ENCODE results near the gene RUNDC3A. TPM values are rescaled to one million over a fixed set of nuclear protein-coding genes. Genes with fewer than 3 reads are reported as not detected.

The RUNDC3A gene
- total RNA-seq, 2 experiments from 2014 or later = 0.22 TPM; not detected in 1

- POLR2A ChIA-PET = interaction anchor here (0.5 kb wide), 1 partner anchor 57 kb away, joined by 3 read pairs; no protein-coding TSS in a partner anchor
- Mint-ChIP-seq H3K9me3 (no peaks in the 10 kb centered on the region), H3K27ac (no peak overlapping the region), H3K36me3 (ENCODE audit: low read depth) (no peaks in the 10 kb centered on the region), H3K27me3 (no peaks in the 10 kb centered on the region), H3K4me3 (no peak overlapping the region), H3K4me1 (ENCODE audit: low read depth) (no peaks in the 10 kb centered on the region)
- intact Hi-C loops (cut with micrococcal nuclease) = no loop called here
- CTCF ChIA-PET = interaction anchor here (1.8 kb wide), 1 partner anchor 53 kb away, joined by 4 read pairs; no protein-coding TSS in a partner anchor
- TF ChIP-seq CTCF (IDR thresholded peaks at IDR 0.05) = no peak
- ATAC-seq = no peak
- no peak for DNase-seq
Observed at GRCh38 chr17:44263345-44263902, 45.0 kb upstream of the RUNDC3A start.

DNA sequence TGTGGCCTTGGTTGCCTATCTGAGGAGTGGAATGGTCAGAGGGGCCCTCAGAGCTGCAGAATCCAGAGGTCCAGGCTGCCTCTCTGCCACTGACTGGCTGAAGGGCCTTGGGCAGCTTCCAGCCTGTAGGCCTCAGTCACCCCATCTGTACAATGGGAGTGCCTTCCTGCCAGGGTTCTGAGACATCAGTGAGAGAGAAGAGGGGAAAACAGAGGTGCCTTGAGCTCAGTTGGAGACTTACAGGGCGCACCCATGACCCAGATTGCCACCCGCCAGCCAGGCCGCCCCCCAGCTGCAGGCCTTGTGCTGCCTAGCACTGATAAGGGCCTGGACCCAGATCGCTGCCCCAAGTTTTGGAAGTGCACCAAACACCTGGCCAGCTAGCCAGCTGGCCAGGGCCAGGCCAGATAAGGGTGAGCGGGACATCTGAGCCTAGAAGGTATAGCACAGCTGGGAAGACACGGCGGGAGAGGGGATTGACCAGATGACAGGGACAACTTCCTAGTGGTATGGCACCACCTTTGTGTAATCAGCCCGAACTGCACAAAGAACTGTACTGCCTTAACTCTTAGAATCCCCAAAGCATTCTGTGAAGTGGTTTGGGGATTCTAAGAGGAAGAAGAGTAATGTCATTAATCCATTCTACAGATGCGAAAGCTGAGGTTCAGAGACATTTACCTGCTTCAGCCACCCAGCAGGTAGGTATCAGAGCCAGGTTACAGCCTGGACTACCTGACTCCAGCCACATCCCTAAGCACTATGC lies 41.8 kb upstream of the RUNDC3A start:
- ATAC-seq = no peak
- no peaks in the 10 kb centered on the region for H3K36me3 Mint-ChIP-seq (ENCODE audit: low read depth)
- intact Hi-C loops (cut with micrococcal nuclease) = no loop called here
- TF ChIP-seq CTCF (IDR thresholded peaks at IDR 0.05) = no peak
- H3K9me3 Mint-ChIP-seq = no peaks in the 10 kb centered on the region
- DNase-seq = no peak
- ChIA-PET POLR2A (no interaction called here), CTCF (interaction anchor here (0.7 kb wide), 1 partner anchor 19 kb away, joined by 4 read pairs; no protein-coding TSS in a partner anchor)
- no peak overlapping the region for H3K27ac Mint-ChIP-seq
- H3K27me3 Mint-ChIP-seq = no peaks in the 10 kb centered on the region
- no peak overlapping the region for H3K4me3 Mint-ChIP-seq
- no peaks in the 10 kb centered on the region for H3K4me1 Mint-ChIP-seq (ENCODE audit: low read depth)

GRCh38 chr17:44267165-44267455 lies 41.3 kb upstream of the RUNDC3A start:
- Mint-ChIP-seq H3K36me3 (ENCODE audit: low read depth) (no peaks in the 10 kb centered on the region), H3K4me1 (ENCODE audit: low read depth) (no peaks in the 10 kb centered on the region), H3K27me3 (no peaks in the 10 kb centered on the region), H3K4me3 (no peak overlapping the region), H3K27ac (no peak overlapping the region), H3K9me3 (no peaks in the 10 kb centered on the region)
- ChIA-PET CTCF (no interaction called here), POLR2A (no interaction called here)
- no peak for ATAC-seq
- DNase-seq = no peak
- intact Hi-C loops (cut with micrococcal nuclease) = no loop called here
- no peak for TF ChIP-seq CTCF (IDR thresholded peaks at IDR 0.05)

DNA sequence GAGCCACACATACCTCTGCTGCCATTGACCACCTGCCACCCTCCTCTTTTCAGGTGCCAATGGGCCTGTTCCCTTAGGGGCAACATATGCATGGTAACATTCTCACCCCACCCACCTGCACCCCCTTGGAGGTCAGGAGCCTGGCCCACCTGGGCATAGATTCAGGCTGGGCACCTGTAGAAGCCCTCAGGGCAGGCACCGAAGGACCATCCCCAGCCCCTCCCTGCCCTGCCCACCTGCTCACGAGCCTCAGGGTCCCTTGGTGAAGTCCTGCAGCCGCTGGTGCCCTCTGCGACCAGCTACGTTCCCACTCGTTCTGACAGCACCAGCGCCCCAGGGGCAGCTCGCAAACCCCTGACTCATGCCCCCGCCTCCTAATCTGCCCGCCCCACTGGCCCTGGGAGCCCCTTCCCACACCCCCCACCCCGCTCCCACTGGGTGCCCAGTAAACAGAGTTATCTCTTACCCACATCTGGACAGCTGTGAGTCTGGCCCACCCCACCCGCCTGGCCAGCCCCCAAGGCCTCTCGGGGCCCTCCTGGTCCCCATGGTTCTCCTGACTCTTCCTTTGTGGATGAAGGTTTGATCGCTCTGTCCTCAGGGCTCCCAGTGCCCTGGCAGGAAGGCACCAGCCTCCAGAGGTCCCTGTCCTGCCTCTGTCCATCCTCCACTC lies 40.4 kb upstream of the RUNDC3A start, which contains the start of gene SLC4A1:
Gene SLC4A1 (minus strand): TSS at position 318 of the 673 bp plus-strand sequence. CDS start 5,269 bp downstream, outside the sequence.
- POLR2A ChIA-PET = no interaction called here
- DNase-seq = no peak
- Mint-ChIP-seq H3K9me3 (no peaks in the 10 kb centered on the region), H3K27me3 (no peaks in the 10 kb centered on the region), H3K4me1 (ENCODE audit: low read depth) (no peaks in the 10 kb centered on the region), H3K36me3 (ENCODE audit: low read depth) (no peaks in the 10 kb centered on the region), H3K27ac (no peak within 1 kb of the TSS), H3K4me3 (no peak within 1 kb of the TSS)
- ATAC-seq = no peak
- intact Hi-C loops (cut with micrococcal nuclease) = no loop called here
- no peak for TF ChIP-seq CTCF (IDR thresholded peaks at IDR 0.05)
- CTCF ChIA-PET = interaction anchor here (1.3 kb wide), 1 partner anchor 63 kb away, joined by 3 read pairs; no protein-coding TSS in a partner anchor
